Anterior cingulate cortex (tissue), 58 donors: ENCODE measurements around the gene FCRLA.
A peak's percentile ranks its signal among the peaks of the same experiment; 100 is the strongest.
"Not testable (repeated sequence)": the region's sequence is repeated elsewhere in the genome, so short reads cannot be mapped to it uniquely, and the experiment has no call there.

Source experiments
- DNase-seq, 58 donors: peaks; one replicate each; lab custom pipeline; 2025; lab: John Stamatoyannopoulos, UW

FCRLA gene

GRCh38 chr1:161702250-161702649, 4.8 kb upstream of the FCRLA start:
- no peak for DNase-seq

GRCh38 chr1:161705537-161705936, 1.5 kb upstream of the FCRLA start:
- no peak for DNase-seq

- no peak for DNase-seq
Observed at GRCh38 chr1:161706113-161706481, 932 bp upstream of the FCRLA start.

GRCh38 chr1:161707503-161707902, 474 bp downstream of the FCRLA start:
- DNase-seq, result no peak

- no peak for DNase-seq
Observed at GRCh38 chr1:161709373-161709772, 2.3 kb downstream of the FCRLA start.

- no peak for DNase-seq
Observed at GRCh38 chr1:161710560-161710959, 3.5 kb downstream of the FCRLA start.

GRCh38 chr1:161718559-161719324, 11.7 kb downstream of the FCRLA start:
- no peak for DNase-seq

GRCh38 chr1:161719325-161719611, 12.2 kb downstream of the FCRLA start:
- DNase-seq, result no peak

GRCh38 chr1:161720422-161720821, 13.4 kb downstream of the FCRLA start:
- DNase-seq, result no peak

- DNase-seq, result no peak
Observed at GRCh38 chr1:161720956-161721737, 14.1 kb downstream of the FCRLA start, which contains the start of gene FCRLB. Gene FCRLB, plus strand, starts transcription at chr1:161721544. Its CDS starts 1,129 bp downstream, at chr1:161722673.

GRCh38 chr1:161721738-161722343, 14.8 kb downstream of the FCRLA start:
- DNase-seq, result no peak

- no peak for DNase-seq
Observed at GRCh38 chr1:161722406-161722805, 15.4 kb downstream of the FCRLA start.

GRCh38 chr1:161723459-161724141, 16.6 kb downstream of the FCRLA start:
- no peak for DNase-seq

- not testable (repeated sequence) for DNase-seq
Observed at GRCh38 chr1:161725258-161725907, 18.4 kb downstream of the FCRLA start.

GRCh38 chr1:161725908-161726472, 19.0 kb downstream of the FCRLA start:
- DNase-seq, result peak in 49 of 58 donors; percentile 9 to 75 (median 43)

- DNase-seq, result peak; percentile 13 to 84 (median 64)
Observed at GRCh38 chr1:161726473-161727255, 19.6 kb downstream of the FCRLA start.

- peak in 7 of 58 donors; percentile 12 to 70 (median 33) for DNase-seq
Observed at GRCh38 chr1:161727256-161727924, 20.4 kb downstream of the FCRLA start.

- DNase-seq, result no peak
Observed at GRCh38 chr1:161728376-161729226, 21.6 kb downstream of the FCRLA start.
